HEK293T (cell line): ENCODE measurements around the gene SPTBN4.

Source experiments
- FOXK2 ChIP-seq: fragments of 450-650 bp; IDR thresholded peaks from 2 replicates; pipeline ENCODE4 v1.6.1; 2016; ENCODE audit warnings: mild to moderate bottlenecking
- FOXM1 ChIP-seq: fragments of 450-650 bp; IDR thresholded peaks from 2 replicates; pipeline ENCODE4 v1.6.1; 2017; ENCODE audit warnings: mild to moderate bottlenecking, borderline replicate concordance
- HDGF ChIP-seq: fragments of 450-650 bp; IDR thresholded peaks from 2 replicates; pipeline ENCODE4 v1.6.1; 2017; ENCODE audit warnings: antibody characterized with exemption, borderline replicate concordance
- PKNOX1 ChIP-seq: fragments of 450-650 bp; IDR thresholded peaks from 2 replicates; pipeline ENCODE4 v1.6.1; 2016
- SP1 ChIP-seq: fragments of 450-650 bp; IDR thresholded peaks from 2 replicates; pipeline ENCODE4 v1.6.1; 2017
- TARDBP ChIP-seq: fragments of 450-650 bp; IDR thresholded peaks from 2 replicates; pipeline ENCODE4 v1.6.1; 2016
- ZNF384 ChIP-seq: fragments of 450-650 bp; IDR thresholded peaks from 2 replicates; pipeline ENCODE4 v1.6.1; 2016

DNA sequence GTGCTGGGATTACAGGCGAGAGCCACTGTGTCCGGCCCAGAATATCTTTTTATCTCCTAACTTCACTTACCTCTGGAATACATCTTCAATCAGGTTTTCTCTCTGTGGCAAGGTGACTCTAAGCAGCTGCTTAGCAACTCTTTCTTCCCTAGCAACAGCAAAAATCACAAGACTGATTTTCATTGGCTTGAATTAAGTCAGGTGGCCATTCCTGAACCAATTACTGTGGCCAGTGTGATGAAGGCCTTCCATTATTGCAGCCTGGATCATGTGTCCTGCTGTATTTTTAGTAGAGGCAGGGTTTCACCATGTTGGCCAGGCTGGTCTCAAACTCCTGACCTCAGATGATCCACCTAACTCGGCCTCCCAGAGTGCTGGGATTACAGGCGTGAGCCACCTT is 125.4 kb downstream of the SPTBN4 start:
- TF ChIP-seq ZNF384 (no peak), FOXM1 (no peak), TARDBP (no peak), PKNOX1 (no peak), FOXK2 (no peak), HDGF (no peak), SP1 (no peak)
